GM18951 (cell line): ENCODE results near the gene EFNA2.
"Not testable (repeated sequence)": the region's sequence is repeated elsewhere in the genome, so short reads cannot be mapped to it uniquely, and the experiment has no call there.

ENCODE experiments used
- POLR2A ChIP-seq: IDR thresholded peaks from 4 replicates; pipeline ENCODE4 v1.6.1; 2011; ENCODE audit warnings: mild to moderate bottlenecking; ENCODE audit not compliant: insufficient read length, insufficient read depth; ENCODE audit errors: extremely low read depth
- in situ Hi-C: fragments of 300-500 bp; cut with MboI; formaldehyde crosslinking; loops from one replicate; pipeline ENCODE4 v1.12.0; 2022; ENCODE audit warnings: low sequenced_read_pairs, mixed read lengths, inconsistent platforms; ENCODE audit not compliant: unreplicated experiment

EFNA2 gene

GRCh38 chr19:1313695-1314613, 28.3 kb downstream of the EFNA2 start:
- in situ Hi-C loops = no loop called here
- TF ChIP-seq POLR2A = no peak

- no peak for TF ChIP-seq POLR2A
- in situ Hi-C loops = no loop called here
Measured at GRCh38 chr19:1315470-1316166, 29.9 kb downstream of the EFNA2 start.

GRCh38 chr19:1316466-1316865, 30.8 kb downstream of the EFNA2 start:
- in situ Hi-C loops = no loop called here
- no peak for TF ChIP-seq POLR2A

- TF ChIP-seq POLR2A = no peak
- in situ Hi-C loops = no loop called here
Measured at GRCh38 chr19:1317274-1318003, 31.8 kb downstream of the EFNA2 start.

- in situ Hi-C loops = no loop called here
- no peak for TF ChIP-seq POLR2A
Measured at GRCh38 chr19:1318678-1319471, 33.2 kb downstream of the EFNA2 start.

GRCh38 chr19:1320282-1320650, 34.6 kb downstream of the EFNA2 start:
- in situ Hi-C loops = not testable (repeated sequence)

- in situ Hi-C loops = no loop called here
- TF ChIP-seq POLR2A = no peak
Measured at GRCh38 chr19:1321539-1321938, 35.9 kb downstream of the EFNA2 start.

GRCh38 chr19:1322198-1322981, 36.7 kb downstream of the EFNA2 start:
- no peak for TF ChIP-seq POLR2A
- in situ Hi-C loops = no loop called here

- TF ChIP-seq POLR2A = no peak
- in situ Hi-C loops = no loop called here
Measured at GRCh38 chr19:1324249-1324805, 38.7 kb downstream of the EFNA2 start.

GRCh38 chr19:1324806-1325567, 39.3 kb downstream of the EFNA2 start:
- in situ Hi-C loops = no loop called here
- no peak for TF ChIP-seq POLR2A

GRCh38 chr19:1325568-1326294, 40.1 kb downstream of the EFNA2 start:
- TF ChIP-seq POLR2A = no peak
- in situ Hi-C loops = no loop called here
